Neuronal stem cell (in vitro differentiated cells): Measurements from ENCODE around the gene TMEM14C.
"Not testable (repeated sequence)": the region's sequence is repeated elsewhere in the genome, so short reads cannot be mapped to it uniquely, and the experiment has no call there.

Experiments
- DNase-seq: peaks from one replicate; pipeline ENCODE4 v3.0.0-alpha.2; 2013; ENCODE audit warnings: low spot score
- H2AFZ ChIP-seq: one replicate; pipeline ENCODE4 v1.6.1; 2013; ENCODE audit warnings: mild to moderate bottlenecking, low read length, inconsistent platforms
- H2AK5ac ChIP-seq: 2 replicates; pipeline ENCODE4 v1.6.1; 2013; ENCODE audit warnings: low read depth, mild to moderate bottlenecking, inconsistent platforms, low read length, moderate library complexity, mixed read lengths
- H2BK120ac ChIP-seq: 2 replicates; pipeline ENCODE4 v1.6.1; 2013; ENCODE audit warnings: low read depth, mild to moderate bottlenecking, inconsistent platforms, low read length, moderate library complexity, mixed read lengths
- H2BK12ac ChIP-seq: one replicate; pipeline ENCODE4 v1.6.1; 2013; ENCODE audit warnings: low read length, inconsistent platforms
- H2BK15ac ChIP-seq: 2 replicates; pipeline ENCODE4 v1.6.1; 2013; ENCODE audit warnings: mild to moderate bottlenecking, low read length, inconsistent platforms, mixed read lengths
- H2BK5ac ChIP-seq: one replicate; pipeline ENCODE4 v1.6.1; 2013; ENCODE audit warnings: inconsistent platforms, mild to moderate bottlenecking, low read length, moderate library complexity
- H3K14ac ChIP-seq: one replicate; pipeline ENCODE4 v1.6.1; 2013; ENCODE audit warnings: low read length, inconsistent platforms
- H3K18ac ChIP-seq: 2 replicates; pipeline ENCODE4 v1.6.1; 2013; ENCODE audit warnings: low read length, inconsistent platforms
- H3K23ac ChIP-seq: 2 replicates; pipeline ENCODE4 v1.6.1; 2013; ENCODE audit warnings: low read depth, mild to moderate bottlenecking, mixed read lengths, low read length, inconsistent platforms; ENCODE audit not compliant: poor library complexity
- H3K27ac ChIP-seq: replicated peaks from 3 replicates; pipeline ENCODE4 v1.5.1; 2013; ENCODE audit warnings: low read length, inconsistent platforms
- H3K27me3 ChIP-seq, 3 experiments: 2 replicates each; pipeline ENCODE4 v1.6.1; 2013; ENCODE audit warnings: low read length in 3 of 3, mild to moderate bottlenecking in 2 of 3, inconsistent platforms in 1 of 3, low read depth in 1 of 3, mixed read lengths in 1 of 3, moderate library complexity in 1 of 3; ENCODE audit not compliant: control insufficient read depth in 3 of 3, insufficient read depth in 3 of 3
- H3K36me3 ChIP-seq, 2 donors: replicated peaks in 1 of 2; 2 replicates each; pipeline ENCODE4 v1.6.1; 2013; ENCODE audit warnings: low read length in 2 of 2; ENCODE audit not compliant: control insufficient read depth in 2 of 2, insufficient read depth in 2 of 2
- H3K4ac ChIP-seq: 2 replicates; pipeline ENCODE4 v1.6.1; 2013; ENCODE audit warnings: inconsistent platforms, mild to moderate bottlenecking, low read length, moderate library complexity
- H3K4me1 ChIP-seq, 2 donors: 1 replicate in 1 of 2; 2 replicates in 1 of 2; pipeline ENCODE4 v1.6.1; 2013; ENCODE audit warnings: low read length in 2 of 2, low read depth in 1 of 2; ENCODE audit not compliant: control insufficient read depth in 2 of 2, insufficient read depth in 1 of 2
- H3K4me2 ChIP-seq: one replicate; pipeline ENCODE4 v1.6.1; 2013; ENCODE audit warnings: mild to moderate bottlenecking, low read length, inconsistent platforms; ENCODE audit not compliant: insufficient read depth, poor library complexity, severe bottlenecking
- H3K4me3 ChIP-seq, 2 donors: 2 replicates each; pipeline ENCODE4 v1.5.1; 2013; ENCODE audit warnings: low read length in 2 of 2, mild to moderate bottlenecking in 2 of 2, inconsistent platforms in 1 of 2, moderate library complexity in 1 of 2
- H3K79me1 ChIP-seq: one replicate; pipeline ENCODE4 v1.6.1; 2013; ENCODE audit warnings: low read depth, mild to moderate bottlenecking, inconsistent platforms, low read length, moderate library complexity
- H3K9ac ChIP-seq: one replicate; pipeline ENCODE4 v1.6.1; 2013; ENCODE audit warnings: mild to moderate bottlenecking, low read depth, low read length, inconsistent platforms; ENCODE audit not compliant: poor library complexity
- H3K9me3 ChIP-seq, 2 donors: replicated peaks in 1 of 2; 2 replicates each; pipeline versions ENCODE3 to v1.6.1; 2013; ENCODE audit warnings: low read length in 2 of 2, mild to moderate bottlenecking in 2 of 2, inconsistent platforms in 1 of 2, low read depth in 1 of 2, mixed read lengths in 1 of 2, moderate library complexity in 1 of 2; ENCODE audit not compliant: control insufficient read depth in 2 of 2, insufficient read depth in 1 of 2
- H4K8ac ChIP-seq: one replicate; pipeline ENCODE4 v1.6.1; 2013; ENCODE audit warnings: low read depth, mild to moderate bottlenecking, inconsistent platforms, low read length, moderate library complexity
- H4K91ac ChIP-seq: one replicate; pipeline ENCODE4 v1.6.1; 2013; ENCODE audit warnings: low read length, low read depth, mild to moderate bottlenecking, inconsistent platforms; ENCODE audit not compliant: poor library complexity
- WGBS, 2 donors: extraction: QIAGEN DNeasy Blood & Tissue Kit; methylation state at CpG; one replicate each; pipeline ENCODE4 v1.1.7; 2013; ENCODE audit warnings: missing lambda C conversion rate in 2 of 2, mixed read lengths in 1 of 2; ENCODE audit not compliant: insufficient read length in 2 of 2, insufficient replicate concordance in 1 of 2; ENCODE audit errors: extremely low coverage in 2 of 2; 5-methylcytosine and 5-hydroxymethylcytosine counted together

Gene TMEM14C

DNA sequence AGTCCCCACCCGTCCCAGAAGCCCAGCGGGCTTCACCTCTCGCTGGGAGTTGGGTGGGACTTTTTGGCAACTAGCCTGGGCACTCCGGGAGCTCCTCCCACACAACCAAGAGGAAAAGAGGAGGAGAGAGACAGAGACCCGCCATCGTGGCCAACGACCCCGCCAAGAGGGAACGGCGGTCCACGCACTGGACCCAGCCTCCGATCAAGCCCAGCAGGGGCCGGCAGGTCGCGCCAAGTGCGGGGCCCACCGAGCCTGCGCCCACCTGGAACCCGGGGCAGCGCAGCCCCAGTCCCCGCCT, 3.0 kb upstream of the TMEM14C start:
- Histone ChIP-seq H3K36me3 (peaks cover 0 to 10% of the 10 kb centered on the region in 2 donors), H3K4me2 (no peak overlapping the region), H3K14ac (no peak overlapping the region), H2BK12ac (no peak overlapping the region), H3K27ac (no peak overlapping the region), H3K4me3 (no peak overlapping the region), H3K9me3 (peaks cover 2 to 15% of the 10 kb centered on the region in 2 donors), H4K91ac (no peak overlapping the region), H3K23ac (no peak overlapping the region), H3K27me3 (no peaks in the 10 kb centered on the region), H3K9ac (no peak overlapping the region), H2AK5ac (peak overlapping the region; percentile 60), H2AFZ (no peak overlapping the region), H2BK5ac (no peak overlapping the region), H4K8ac (no peak overlapping the region), H3K4ac (no peak overlapping the region), H3K79me1 (peaks cover 1% of the 10 kb centered on the region), H2BK15ac (no peak overlapping the region), H3K4me1 (peaks cover 7 to 12% of the 10 kb centered on the region in 2 donors), H3K18ac (no peak overlapping the region), H2BK120ac (no peak overlapping the region)
- WGBS, 2 donors = no CpG with 5 or more reads among the region's 21 CpGs
- DNase-seq = no peak

DNA sequence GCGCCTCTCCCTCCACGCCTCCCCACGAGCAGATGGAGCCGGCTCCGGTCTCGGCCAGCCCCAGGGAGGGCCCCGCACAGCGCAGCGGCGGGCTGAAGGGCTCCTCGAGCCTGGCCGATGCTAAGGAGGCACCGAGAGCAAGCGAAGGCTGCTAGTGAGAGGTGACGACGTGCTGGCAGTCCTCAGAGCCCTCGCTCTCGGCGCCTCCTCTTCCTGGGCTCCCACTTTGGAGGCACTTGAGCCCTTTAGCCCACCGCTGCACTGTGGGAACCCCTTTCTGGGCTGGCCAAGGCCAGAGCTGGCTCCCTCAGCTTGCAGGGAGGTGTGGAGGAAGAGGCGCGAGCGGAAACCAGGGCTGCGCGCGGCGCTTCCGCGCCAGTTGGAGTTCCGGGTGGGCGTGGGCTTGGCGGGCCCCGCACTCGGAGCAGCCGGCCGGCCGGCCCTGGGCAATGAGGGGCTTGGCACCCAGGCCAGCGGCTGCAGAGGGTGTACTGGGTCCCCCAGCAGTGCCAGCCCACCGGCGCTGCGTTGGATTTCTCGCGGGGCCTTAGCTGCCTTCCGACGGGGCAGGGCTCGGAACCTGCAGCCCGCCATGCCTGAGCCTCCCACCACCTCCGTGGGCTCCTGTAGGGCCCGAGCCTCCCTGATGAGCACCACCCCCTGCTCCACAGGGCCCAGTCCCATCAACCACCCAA, 2.5 kb upstream of the TMEM14C start:
- Histone ChIP-seq H3K9ac (no peak overlapping the region), H2AK5ac (peak overlapping the region; percentile 60), H3K9me3 (peaks cover 2 to 15% of the 10 kb centered on the region in 2 donors), H3K36me3 (peaks cover 0 to 15% of the 10 kb centered on the region in 2 donors), H3K14ac (no peak overlapping the region), H3K18ac (no peak overlapping the region), H3K4me2 (no peak overlapping the region), H2BK15ac (no peak overlapping the region), H4K8ac (no peak overlapping the region), H3K27me3 (no peaks in the 10 kb centered on the region), H4K91ac (no peak overlapping the region), H2BK5ac (no peak overlapping the region), H2AFZ (no peak overlapping the region), H3K4me1 (peaks cover 7 to 15% of the 10 kb centered on the region in 2 donors), H2BK120ac (no peak overlapping the region), H3K4me3 (no peak overlapping the region), H2BK12ac (no peak overlapping the region), H3K79me1 (peaks cover 1% of the 10 kb centered on the region), H3K4ac (no peak overlapping the region), H3K27ac (no peak overlapping the region), H3K23ac (no peak overlapping the region)
- no peak for DNase-seq
- WGBS, 2 donors = no CpG with 5 or more reads among the region's 49 CpGs

- H3K27ac ChIP-seq, H4K91ac ChIP-seq, H3K79me1 ChIP-seq, H3K14ac ChIP-seq, H3K23ac ChIP-seq, H3K9ac ChIP-seq, H3K4ac ChIP-seq, H3K4me2 ChIP-seq, H4K8ac ChIP-seq, H2BK15ac ChIP-seq, H2BK120ac ChIP-seq, DNase-seq, H3K18ac ChIP-seq, H2BK5ac ChIP-seq, H3K4me3 ChIP-seq, H2BK12ac ChIP-seq, H3K27me3 ChIP-seq: not testable (repeated sequence)
- peak overlapping the region; percentile 60 for H2AK5ac ChIP-seq
- peak overlapping the region; percentile 82 for H2AFZ ChIP-seq
- peaks cover 7 to 15% of the 10 kb centered on the region in 2 donors for H3K4me1 ChIP-seq
- H3K36me3 ChIP-seq = peaks cover 2 to 23% of the 10 kb centered on the region in 2 donors
- H3K9me3 ChIP-seq = peaks cover 2 to 15% of the 10 kb centered on the region in 2 donors
- WGBS, 2 donors = no CpG with 5 or more reads among the region's 17 CpGs
Measured at GRCh38 chr6:10720960-10721849, 1.7 kb upstream of the TMEM14C start.
